GM23338 (cell line): ENCODE measurements around the gene LEFTY2. TPM values are rescaled to one million over a fixed set of nuclear protein-coding genes. Genes with fewer than 3 reads are reported as not detected.
A peak's percentile ranks its signal among the peaks of the same experiment; 100 is the strongest.

Experiments used
- ATAC-seq: fragments of 200-7000 bp; cut with Tn5 transposase; 3 replicates; pipeline ENCODE4 v1.9.1; 2020
- DNase-seq: peaks from one replicate; pipeline ENCODE4 v3.0.0-alpha.2; 2015; ENCODE audit warnings: low spot score
- H2AFZ ChIP-seq: fragments of 200-600 bp; sonication (generic); 2 replicates; pipeline ENCODE4 v1.8.0; 2016; ENCODE audit warnings: antibody characterized with exemption, mild to moderate bottlenecking, moderate library complexity
- H3F3A ChIP-seq: fragments of 200-600 bp; sonication (generic); replicated peaks from 2 replicates; pipeline ENCODE4 v1.8.0; 2017; ENCODE audit warnings: antibody characterized with exemption, mixed run types, low read depth
- H3K27ac ChIP-seq: fragments of 200-600 bp; sonication (generic); 2 replicates; pipeline ENCODE4 v1.6.1; 2016; ENCODE audit warnings: low read depth
- H3K27me3 ChIP-seq: fragments of 200-600 bp; sonication (generic); 2 replicates; pipeline ENCODE4 v1.8.0; 2016; ENCODE audit warnings: mild to moderate bottlenecking, mixed run types, moderate library complexity; ENCODE audit not compliant: insufficient read depth
- H3K36me3 ChIP-seq: fragments of 200-600 bp; sonication (generic); 2 replicates; pipeline ENCODE4 v1.8.0; 2016; ENCODE audit warnings: mild to moderate bottlenecking; ENCODE audit not compliant: insufficient read depth
- H3K4me1 ChIP-seq: fragments of 200-600 bp; sonication (generic); 2 replicates; pipeline ENCODE4 v1.8.0; 2016; ENCODE audit warnings: mild to moderate bottlenecking, moderate library complexity; ENCODE audit not compliant: insufficient read depth
- H3K4me2 ChIP-seq: fragments of 200-600 bp; sonication (generic); 2 replicates; pipeline ENCODE4 v1.7.1; 2017; ENCODE audit warnings: mixed run types
- H3K4me3 ChIP-seq: fragments of 200-600 bp; sonication (generic); 2 replicates; pipeline ENCODE4 v1.6.1; 2016; ENCODE audit warnings: mixed run types
- H3K79me2 ChIP-seq: fragments of 200-600 bp; sonication (generic); replicated peaks from 2 replicates; pipeline ENCODE4 v1.8.0; 2017; ENCODE audit warnings: mild to moderate bottlenecking; ENCODE audit not compliant: insufficient read depth
- H3K9me2 ChIP-seq: fragments of 200-600 bp; sonication (generic); 2 replicates; pipeline ENCODE4 v1.8.0; 2017; ENCODE audit not compliant: insufficient read depth
- H4K20me1 ChIP-seq: fragments of 200-600 bp; sonication (generic); replicated peaks from 2 replicates; pipeline ENCODE4 v1.8.0; 2017; ENCODE audit warnings: mild to moderate bottlenecking; ENCODE audit not compliant: insufficient read depth
- H3K27ac Mint-ChIP-seq: 2 replicates; pipeline ENCODE4 v1.8.0; 2020; ENCODE audit warnings: inconsistent platforms, mild to moderate bottlenecking, moderate library complexity, mixed read lengths
- H3K27me3 Mint-ChIP-seq: 3 replicates; pipeline ENCODE4 v1.8.0; 2022; ENCODE audit warnings: low read depth, mild to moderate bottlenecking, moderate library complexity, mixed read lengths, inconsistent platforms; ENCODE audit not compliant: insufficient read depth, poor library complexity
- H3K36me3 Mint-ChIP-seq: 3 replicates; pipeline ENCODE4 v1.8.0; 2021; ENCODE audit warnings: low read depth, mild to moderate bottlenecking, inconsistent platforms, moderate library complexity, mixed read lengths
- H3K4me1 Mint-ChIP-seq: 3 replicates; pipeline ENCODE4 v1.8.0; 2020; ENCODE audit warnings: mild to moderate bottlenecking, inconsistent platforms, mixed read lengths
- H3K4me3 Mint-ChIP-seq: 3 replicates; pipeline ENCODE4 v1.8.0; 2021; ENCODE audit warnings: moderate library complexity, mild to moderate bottlenecking, inconsistent platforms, mixed read lengths
- H3K9me3 Mint-ChIP-seq: 3 replicates; pipeline ENCODE4 v1.8.0; 2020; ENCODE audit warnings: moderate library complexity, mild to moderate bottlenecking, inconsistent platforms, mixed read lengths
- EZH2phosphoT487 ChIP-seq: fragments of 200-600 bp; sonication (generic); IDR thresholded peaks from one replicate; pipeline ENCODE4 v1.8.1; 2018; ENCODE audit warnings: antibody characterized with exemption; ENCODE audit not compliant: unreplicated experiment
- JUNB ChIP-seq: IDR thresholded peaks from one replicate; pipeline ENCODE4 v1.6.1; 2016; ENCODE audit warnings: antibody characterized with exemption; ENCODE audit not compliant: unreplicated experiment
- NANOG ChIP-seq: IDR thresholded peaks from 2 replicates; pipeline ENCODE4 v1.6.1; 2016; ENCODE audit warnings: antibody characterized with exemption, borderline replicate concordance
- POLR2AphosphoS5 ChIP-seq: IDR thresholded peaks from 2 replicates; pipeline ENCODE4 v1.6.1; 2016; ENCODE audit warnings: antibody characterized with exemption, low read depth
- STAT1 ChIP-seq: IDR thresholded peaks from one replicate; pipeline ENCODE4 v1.6.1; 2016; ENCODE audit warnings: antibody characterized with exemption; ENCODE audit not compliant: unreplicated experiment
- ZNF114 ChIP-seq: fragments of 250-450 bp; sonication (Bioruptor Pico); IDR thresholded peaks from 2 replicates; pipeline ENCODE4 v1.5.0; 2020; ENCODE audit warnings: mild to moderate bottlenecking, moderate library complexity
- ZNF331 ChIP-seq: fragments of 250-450 bp; sonication (Bioruptor Pico); IDR thresholded peaks from 2 replicates; pipeline ENCODE4 v1.5.0; 2020; ENCODE audit warnings: low read depth, mild to moderate bottlenecking, moderate library complexity
- ZNF462 ChIP-seq: fragments of 250-450 bp; sonication (Bioruptor Pico); IDR thresholded peaks from 2 replicates; pipeline ENCODE4 v1.5.0; 2020; ENCODE audit warnings: mild to moderate bottlenecking, moderate library complexity
- polyA plus RNA-seq: library from polyadenylated mRNA; unstranded; fragments of >200 nt; fragmentation: Nextera tagmentation; extraction: Ambion mirVana; gene quantifications from 2 replicates; pipeline ENCODE4 v1.2.1, GENCODE V29; 2016
- total RNA-seq: library from RNA; depleted of rRNA; stranded (reverse); fragments of >200 nt; shearing (Covaris generic); gene quantifications from 2 replicates; pipeline ENCODE4 v1.2.3, GENCODE V29; 2014
- TF ChIP-seq, protein P1 (sequence below): IDR thresholded peaks from 2 replicates; pipeline ENCODE4 v1.6.1; 2016; ENCODE audit warnings: antibody characterized with exemption
- TF ChIP-seq, protein P2 (sequence below): IDR thresholded peaks from one replicate; pipeline ENCODE4 v1.6.1; 2018; ENCODE audit warnings: antibody characterized with exemption; ENCODE audit not compliant: unreplicated experiment

LEFTY2 gene
- total and polyA plus RNA-seq, 2 experiments from 2014 or later = 8.3 to 12.4 TPM

GRCh38 chr1:225915538-225915991 lies 25.5 kb downstream of the LEFTY2 start:
- Mint-ChIP-seq H3K9me3 (no peaks in the 10 kb centered on the region), H3K4me3 (no peak overlapping the region), H3K27me3 (peaks cover 8% of the 10 kb centered on the region), H3K36me3 (peaks cover 37% of the 10 kb centered on the region), H3K4me1 (peaks cover 18% of the 10 kb centered on the region), H3K27ac (no peak overlapping the region)
- H4K20me1 ChIP-seq = no peaks in the 10 kb centered on the region
- peaks cover 10% of the 10 kb centered on the region for H3K4me1 ChIP-seq
- no peak overlapping the region for H2AFZ ChIP-seq
- no peaks in the 10 kb centered on the region for H3K79me2 ChIP-seq
- DNase-seq (no peak), ATAC-seq (no peak)
- no peaks in the 10 kb centered on the region for H3K27me3 ChIP-seq
- H3K4me2 ChIP-seq = no peak overlapping the region
- H3K27ac ChIP-seq = no peak overlapping the region
- H3F3A ChIP-seq = peaks cover 1% of the 10 kb centered on the region; the same call in 1 of the 2 replicates
- TF ChIP-seq POLR2AphosphoS5 (no peak), ZNF114 (CRISPR knock-in tag) (no peak), EZH2phosphoT487 (no peak), NANOG (no peak)
- TF ChIP-seq, protein P1, sequence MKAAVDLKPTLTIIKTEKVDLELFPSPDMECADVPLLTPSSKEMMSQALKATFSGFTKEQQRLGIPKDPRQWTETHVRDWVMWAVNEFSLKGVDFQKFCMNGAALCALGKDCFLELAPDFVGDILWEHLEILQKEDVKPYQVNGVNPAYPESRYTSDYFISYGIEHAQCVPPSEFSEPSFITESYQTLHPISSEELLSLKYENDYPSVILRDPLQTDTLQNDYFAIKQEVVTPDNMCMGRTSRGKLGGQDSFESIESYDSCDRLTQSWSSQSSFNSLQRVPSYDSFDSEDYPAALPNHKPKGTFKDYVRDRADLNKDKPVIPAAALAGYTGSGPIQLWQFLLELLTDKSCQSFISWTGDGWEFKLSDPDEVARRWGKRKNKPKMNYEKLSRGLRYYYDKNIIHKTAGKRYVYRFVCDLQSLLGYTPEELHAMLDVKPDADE = no peak
- H3K36me3 ChIP-seq = peaks cover 10% of the 10 kb centered on the region
- no peak overlapping the region for H3K4me3 ChIP-seq
- no peaks in the 10 kb centered on the region for H3K9me2 ChIP-seq

DNA sequence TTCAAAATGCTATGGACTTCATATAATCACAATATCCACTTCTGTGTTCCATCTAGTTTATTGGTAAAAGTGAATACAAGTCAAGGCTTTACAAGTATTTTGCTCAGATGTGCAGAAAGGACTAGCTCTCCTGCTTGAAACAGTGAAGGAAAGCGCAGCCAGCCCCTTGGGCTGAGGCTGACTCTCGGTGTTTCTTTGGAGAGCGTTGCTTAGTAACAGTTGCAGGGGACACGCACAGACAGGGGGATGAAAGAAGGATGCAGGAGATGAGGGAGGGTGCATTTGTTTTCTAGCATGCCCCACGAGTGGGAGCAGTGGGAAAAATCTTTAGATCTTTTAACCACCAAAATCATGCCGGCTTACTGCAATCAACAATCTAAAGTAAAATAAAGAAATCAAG lies 26.1 kb downstream of the LEFTY2 start:
- H3F3A ChIP-seq = no peaks in the 10 kb centered on the region; the same call in 1 of the 2 replicates
- no peaks in the 10 kb centered on the region for H3K27me3 ChIP-seq
- H3K9me3 Mint-ChIP-seq = no peaks in the 10 kb centered on the region
- no peak overlapping the region for H3K4me3 Mint-ChIP-seq
- DNase-seq (no peak), ATAC-seq (no peak)
- peaks cover 18% of the 10 kb centered on the region for H3K4me1 Mint-ChIP-seq
- no peaks in the 10 kb centered on the region for H3K9me2 ChIP-seq
- H3K79me2 ChIP-seq = no peaks in the 10 kb centered on the region
- no peak overlapping the region for H3K4me3 ChIP-seq
- H3K4me1 ChIP-seq = peaks cover 10% of the 10 kb centered on the region
- peaks cover 6% of the 10 kb centered on the region; the same call in 1 of the 2 replicates for H3K36me3 ChIP-seq
- no peaks in the 10 kb centered on the region for H4K20me1 ChIP-seq
- no peak overlapping the region for H3K27ac ChIP-seq
- H3K36me3 Mint-ChIP-seq = peaks cover 31% of the 10 kb centered on the region
- no peak overlapping the region for H2AFZ ChIP-seq
- H3K27ac Mint-ChIP-seq = 0 out of 2 replicates have a peak overlapping the region, but pooled peaks have one; percentile 3
- H3K27me3 Mint-ChIP-seq = peaks cover 11% of the 10 kb centered on the region
- H3K4me2 ChIP-seq = no peak overlapping the region
- TF ChIP-seq STAT1 (no peak), POLR2AphosphoS5 (no peak), ZNF462 (no peak), ZNF331 (CRISPR knock-in tag) (no peak), JUNB (no peak)
- TF ChIP-seq, protein P1 = no peak
- TF ChIP-seq, protein P2, sequence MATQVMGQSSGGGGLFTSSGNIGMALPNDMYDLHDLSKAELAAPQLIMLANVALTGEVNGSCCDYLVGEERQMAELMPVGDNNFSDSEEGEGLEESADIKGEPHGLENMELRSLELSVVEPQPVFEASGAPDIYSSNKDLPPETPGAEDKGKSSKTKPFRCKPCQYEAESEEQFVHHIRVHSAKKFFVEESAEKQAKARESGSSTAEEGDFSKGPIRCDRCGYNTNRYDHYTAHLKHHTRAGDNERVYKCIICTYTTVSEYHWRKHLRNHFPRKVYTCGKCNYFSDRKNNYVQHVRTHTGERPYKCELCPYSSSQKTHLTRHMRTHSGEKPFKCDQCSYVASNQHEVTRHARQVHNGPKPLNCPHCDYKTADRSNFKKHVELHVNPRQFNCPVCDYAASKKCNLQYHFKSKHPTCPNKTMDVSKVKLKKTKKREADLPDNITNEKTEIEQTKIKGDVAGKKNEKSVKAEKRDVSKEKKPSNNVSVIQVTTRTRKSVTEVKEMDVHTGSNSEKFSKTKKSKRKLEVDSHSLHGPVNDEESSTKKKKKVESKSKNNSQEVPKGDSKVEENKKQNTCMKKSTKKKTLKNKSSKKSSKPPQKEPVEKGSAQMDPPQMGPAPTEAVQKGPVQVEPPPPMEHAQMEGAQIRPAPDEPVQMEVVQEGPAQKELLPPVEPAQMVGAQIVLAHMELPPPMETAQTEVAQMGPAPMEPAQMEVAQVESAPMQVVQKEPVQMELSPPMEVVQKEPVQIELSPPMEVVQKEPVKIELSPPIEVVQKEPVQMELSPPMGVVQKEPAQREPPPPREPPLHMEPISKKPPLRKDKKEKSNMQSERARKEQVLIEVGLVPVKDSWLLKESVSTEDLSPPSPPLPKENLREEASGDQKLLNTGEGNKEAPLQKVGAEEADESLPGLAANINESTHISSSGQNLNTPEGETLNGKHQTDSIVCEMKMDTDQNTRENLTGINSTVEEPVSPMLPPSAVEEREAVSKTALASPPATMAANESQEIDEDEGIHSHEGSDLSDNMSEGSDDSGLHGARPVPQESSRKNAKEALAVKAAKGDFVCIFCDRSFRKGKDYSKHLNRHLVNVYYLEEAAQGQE = no peak
